ENCODE measurements around the gene MRPL43.
"Not testable (repeated sequence)": the region's sequence is repeated elsewhere in the genome, so short reads cannot be mapped to it uniquely, and the experiment has no call there.

Gene MRPL43

GRCh38 chr10:100986952-100987684 is at the start of gene MRPL43, which contains the start of gene TWNK:
Gene MRPL43, minus strand, starts transcription at chr10:100987497. Its CDS starts 54 bp downstream, at chr10:100987443.
Gene TWNK, plus strand, starts transcription at chr10:100987543. Its CDS starts 668 bp downstream, at chr10:100988211.
- DNase-seq, result peak; percentile 84 to 92 (median 89)

GRCh38 chr10:101036726-101037125 is 49.4 kb upstream of the MRPL43 start:
- DNase-seq, result no peak

- DNase-seq, result no peak
Measured at GRCh38 chr10:101035916-101036702, 48.8 kb upstream of the MRPL43 start.

GRCh38 chr10:101035314-101035713 is 48.0 kb upstream of the MRPL43 start:
- no peak for DNase-seq

GRCh38 chr10:101034404-101034803 is 47.1 kb upstream of the MRPL43 start:
- not testable (repeated sequence) for DNase-seq

GRCh38 chr10:101033276-101033675 is 46.0 kb upstream of the MRPL43 start:
- no peak for DNase-seq

- DNase-seq, result peak; percentile 78 to 79 (median 78)
Measured at GRCh38 chr10:101032637-101033224, 45.4 kb upstream of the MRPL43 start.

- DNase-seq, result peak; percentile 86 to 93 (median 86)
Measured at GRCh38 chr10:101031796-101032636, 44.7 kb upstream of the MRPL43 start.

GRCh38 chr10:101031128-101031795 is 44.0 kb upstream of the MRPL43 start, which contains the start of the genes PDZD7 and SFXN3:
Gene PDZD7, minus strand, starts transcription at chr10:101031129. Its CDS starts 910 bp downstream, at chr10:101030219.
Gene SFXN3, plus strand, starts transcription at chr10:101031234. Its CDS starts 3,461 bp downstream, at chr10:101034695.
- DNase-seq, result peak; percentile 95 to 99 (median 96)

GRCh38 chr10:101030496-101031127 is 43.3 kb upstream of the MRPL43 start:
- no peak for DNase-seq

- no peak for DNase-seq
Measured at GRCh38 chr10:101029520-101030295, 42.4 kb upstream of the MRPL43 start.

GRCh38 chr10:101028446-101029337 is 41.4 kb upstream of the MRPL43 start:
- DNase-seq, result peak; percentile 80 to 92 (median 87)

GRCh38 chr10:101027106-101027720 is 39.9 kb upstream of the MRPL43 start:
- peak; percentile 67 to 83 (median 68) for DNase-seq

GRCh38 chr10:101022967-101023705 is 35.8 kb upstream of the MRPL43 start:
- no peak for DNase-seq

- DNase-seq, result no peak
Measured at GRCh38 chr10:101021692-101022251, 34.5 kb upstream of the MRPL43 start.

- no peak for DNase-seq
Measured at GRCh38 chr10:101021239-101021638, 33.9 kb upstream of the MRPL43 start.

GRCh38 chr10:101020427-101021075 is 33.3 kb upstream of the MRPL43 start:
- DNase-seq, result peak; percentile 68 to 71 (median 70)

Data from suppressor macrophage treated with lipopolysaccharide for 1 hour (primary cell).